GM23248 (cell line): ENCODE data around the gene TRIM2. TPM values are rescaled to one million over a fixed set of nuclear protein-coding genes. Genes with fewer than 3 reads are reported as not detected.

Experiments
- DNase-seq: peaks from one replicate; pipeline ENCODE4 v3.0.0-alpha.2; 2015
- H2AFZ ChIP-seq: fragments of 200-600 bp; sonication (generic); 2 replicates; pipeline ENCODE4 v1.6.1; 2016; ENCODE audit warnings: antibody characterized with exemption
- H3F3A ChIP-seq: fragments of 200-600 bp; sonication (generic); 2 replicates; pipeline ENCODE4 v1.6.1; 2016; ENCODE audit warnings: mild to moderate bottlenecking, antibody characterized with exemption, mixed run types; ENCODE audit not compliant: insufficient read depth
- H3K27ac ChIP-seq: fragments of 200-600 bp; sonication (generic); 2 replicates; pipeline ENCODE4 v1.5.1; 2016; ENCODE audit warnings: mild to moderate bottlenecking
- H3K27me3 ChIP-seq: fragments of 200-600 bp; sonication (generic); replicated peaks from 2 replicates; pipeline ENCODE4 v1.6.1; 2016; ENCODE audit warnings: mild to moderate bottlenecking; ENCODE audit not compliant: insufficient read depth
- H3K36me3 ChIP-seq: fragments of 200-600 bp; sonication (generic); 2 replicates; pipeline ENCODE4 v1.6.1; 2016; ENCODE audit warnings: low read depth, mild to moderate bottlenecking
- H3K4me1 ChIP-seq: fragments of 200-600 bp; sonication (generic); 2 replicates; pipeline ENCODE4 v1.6.1; 2016; ENCODE audit warnings: mild to moderate bottlenecking; ENCODE audit not compliant: insufficient read depth
- H3K4me2 ChIP-seq: fragments of 200-600 bp; sonication (generic); one replicate; pipeline ENCODE4 v1.6.1; 2016; ENCODE audit warnings: mild to moderate bottlenecking; ENCODE audit not compliant: unreplicated experiment
- H3K4me3 ChIP-seq: fragments of 200-600 bp; sonication (generic); 2 replicates; pipeline ENCODE4 v1.5.1; 2016; ENCODE audit warnings: mild to moderate bottlenecking
- H3K79me2 ChIP-seq: fragments of 200-600 bp; sonication (generic); 2 replicates; pipeline ENCODE4 v1.6.1; 2016; ENCODE audit warnings: mild to moderate bottlenecking; ENCODE audit not compliant: insufficient read depth
- H3K9ac ChIP-seq: fragments of 200-600 bp; sonication (generic); 2 replicates; pipeline ENCODE4 v1.6.1; 2016; ENCODE audit warnings: mild to moderate bottlenecking
- H3K9me2 ChIP-seq: fragments of 200-600 bp; sonication (generic); 2 replicates; pipeline ENCODE4 v1.6.1; 2016; ENCODE audit warnings: mixed run types, mild to moderate bottlenecking, moderate library complexity; ENCODE audit not compliant: insufficient read depth
- H3K9me3 ChIP-seq: fragments of 200-600 bp; sonication (generic); one replicate; pipeline ENCODE4 v1.6.1; 2017; ENCODE audit warnings: low read depth
- H4K20me1 ChIP-seq: fragments of 200-600 bp; sonication (generic); 2 replicates; pipeline ENCODE4 v1.6.0; 2016; ENCODE audit not compliant: insufficient read depth
- EZH2 ChIP-seq: fragments of 200-600 bp; sonication (generic); IDR thresholded peaks from 2 replicates; pipeline ENCODE4 v1.6.1; 2018; ENCODE audit warnings: antibody characterized with exemption, mild to moderate bottlenecking; ENCODE audit not compliant: insufficient read depth, poor library complexity, severe bottlenecking
- EZH2phosphoT487 ChIP-seq: fragments of 200-600 bp; sonication (generic); IDR thresholded peaks from 2 replicates; pipeline ENCODE4 v1.6.1; 2018; ENCODE audit warnings: antibody characterized with exemption, moderate library complexity, mild to moderate bottlenecking, low read depth; ENCODE audit not compliant: insufficient read depth
- WGBS, 2 experiments: methylation state at CpG; one replicate each; pipeline ENCODE4 v1.1.6; 2015 to 2017; ENCODE audit warnings: low lambda C conversion rate in 2 of 2, low coverage in 1 of 2; ENCODE audit errors: missing lambda C conversion rate in 2 of 2; 5-methylcytosine and 5-hydroxymethylcytosine counted together
- in situ Hi-C: fragments of 300-500 bp; cut with MboI; formaldehyde crosslinking; loops from 2 replicates; pipeline ENCODE4 v1.15.0; 2020
- polyA plus RNA-seq: library from polyadenylated mRNA; unstranded; fragments of >200 nt; fragmentation: Nextera tagmentation; extraction: Ambion mirVana; gene quantifications from 2 replicates; pipeline ENCODE4 v1.2.1, GENCODE V29; 2016
- total RNA-seq: library from RNA; depleted of rRNA; stranded (reverse); fragments of >200 nt; shearing (Covaris generic); gene quantifications from 2 replicates; pipeline ENCODE4 v1.2.3, GENCODE V29; 2014

TRIM2 gene
- total and polyA plus RNA-seq, 2 experiments from 2014 or later = 12.3 to 26.4 TPM

DNA sequence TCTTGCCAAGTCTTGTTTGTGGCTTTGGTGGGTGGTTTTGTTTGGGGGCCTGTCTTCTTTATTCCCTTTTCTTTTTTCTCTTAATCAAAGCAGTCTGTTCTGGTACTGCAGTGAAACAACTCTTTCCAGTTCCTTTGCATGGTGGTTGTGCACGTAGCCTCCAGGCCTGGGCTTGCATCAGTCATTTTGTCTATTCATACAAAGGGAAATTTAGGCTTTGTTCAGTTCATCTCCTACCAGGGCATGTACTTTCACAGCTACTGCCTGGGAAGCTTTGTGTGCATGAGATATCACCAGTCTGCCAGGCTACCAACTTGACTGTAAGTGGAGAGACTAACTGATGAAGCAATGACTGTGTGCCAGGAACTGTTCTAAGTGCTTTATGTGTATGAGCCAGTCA, 8.5 kb downstream of the TRIM2 start:
- H3K4me2 ChIP-seq = no peak overlapping the region
- no peak overlapping the region for H2AFZ ChIP-seq
- in situ Hi-C loops = no loop called here
- H3K9me3 ChIP-seq = no peaks in the 10 kb centered on the region
- TF ChIP-seq EZH2 (no peak), EZH2phosphoT487 (no peak)
- DNase-seq = peak; percentile 38
- no peaks in the 10 kb centered on the region for H3K36me3 ChIP-seq
- H3K4me3 ChIP-seq = no peak overlapping the region
- WGBS, 2 experiments = 71% methylated on average over 1 of the region's 1 CpG
- no peak overlapping the region for H3K9ac ChIP-seq
- H3K79me2 ChIP-seq = no peaks in the 10 kb centered on the region
- no peaks in the 10 kb centered on the region for H4K20me1 ChIP-seq
- peaks cover 24% of the 10 kb centered on the region for H3F3A ChIP-seq
- H3K27ac ChIP-seq = peak overlapping the region; percentile 17
- no peaks in the 10 kb centered on the region for H3K9me2 ChIP-seq
- H3K4me1 ChIP-seq = 0 out of 2 replicates have a peak, but pooled peaks cover 5% of the 10 kb centered on the region
- no peaks in the 10 kb centered on the region for H3K27me3 ChIP-seq

DNA sequence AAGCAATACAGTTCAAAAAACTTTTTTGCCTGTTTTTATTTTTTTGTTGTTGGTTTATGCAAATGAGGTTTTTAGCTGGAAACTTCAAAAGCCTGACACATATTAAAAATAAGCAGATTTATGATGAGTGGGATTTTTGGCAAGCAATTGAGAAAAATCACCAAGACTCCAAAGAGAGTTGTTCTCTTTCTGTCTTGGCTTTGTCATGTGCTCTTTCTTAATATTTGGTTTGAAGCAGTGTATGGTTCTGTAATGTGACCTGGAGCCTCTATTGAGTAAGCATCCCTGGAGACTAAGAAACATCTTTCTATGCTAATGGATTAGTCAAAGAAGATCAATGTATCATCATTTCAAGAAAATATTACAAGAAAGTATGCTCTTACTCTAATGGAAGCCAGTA, 11.7 kb downstream of the TRIM2 start:
- no peaks in the 10 kb centered on the region for H3K9me2 ChIP-seq
- DNase-seq = peak; percentile 41
- H3K9ac ChIP-seq = no peak overlapping the region
- H3K79me2 ChIP-seq = no peaks in the 10 kb centered on the region
- H3K4me2 ChIP-seq = no peak overlapping the region
- H4K20me1 ChIP-seq = no peaks in the 10 kb centered on the region
- H3K36me3 ChIP-seq = no peaks in the 10 kb centered on the region
- TF ChIP-seq EZH2 = no peak
- no peak for TF ChIP-seq EZH2phosphoT487
- H3K27me3 ChIP-seq = no peaks in the 10 kb centered on the region
- no peak overlapping the region for H3K4me3 ChIP-seq
- no peak overlapping the region for H2AFZ ChIP-seq
- in situ Hi-C loops = no loop called here
- H3K9me3 ChIP-seq = no peaks in the 10 kb centered on the region
- H3K4me1 ChIP-seq = 0 out of 2 replicates have a peak, but pooled peaks cover 5% of the 10 kb centered on the region
- H3F3A ChIP-seq = peaks cover 26% of the 10 kb centered on the region
- no peak overlapping the region for H3K27ac ChIP-seq

DNA sequence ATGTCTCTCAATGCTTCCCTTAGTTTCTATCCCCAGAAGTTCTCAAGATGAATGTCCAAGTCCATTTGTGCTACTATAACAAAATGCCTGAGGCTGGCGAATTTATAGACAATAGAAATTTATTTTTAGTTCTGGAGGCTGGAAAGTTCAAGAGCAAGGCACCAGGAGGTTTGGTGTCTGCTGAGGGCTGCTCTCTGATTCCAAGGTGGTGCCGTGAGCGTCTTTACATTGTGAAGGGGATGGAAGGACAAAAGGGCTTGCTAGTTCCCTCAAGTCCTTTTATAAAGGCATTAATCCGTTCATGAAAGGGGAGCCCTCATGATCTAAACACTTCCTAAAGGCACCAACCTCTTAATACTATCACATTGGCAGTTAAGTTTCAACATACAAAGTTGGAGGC, 12.3 kb downstream of the TRIM2 start:
- no peak for TF ChIP-seq EZH2phosphoT487
- TF ChIP-seq EZH2 = no peak
- Histone ChIP-seq H3K4me2 (no peak overlapping the region), H3K4me1 (0 out of 2 replicates have a peak, but pooled peaks cover 5% of the 10 kb centered on the region), H2AFZ (no peak overlapping the region), H3K36me3 (no peaks in the 10 kb centered on the region), H3K27ac (no peak overlapping the region), H3F3A (peaks cover 28% of the 10 kb centered on the region), H3K27me3 (no peaks in the 10 kb centered on the region), H3K9ac (no peak overlapping the region), H3K9me2 (no peaks in the 10 kb centered on the region), H3K9me3 (no peaks in the 10 kb centered on the region), H4K20me1 (no peaks in the 10 kb centered on the region), H3K79me2 (no peaks in the 10 kb centered on the region), H3K4me3 (no peak overlapping the region)
- WGBS, 2 experiments = 81 to 82% methylated on average over 4 of the region's 4 CpGs
- DNase-seq = no peak
- in situ Hi-C loops = no loop called here

DNA sequence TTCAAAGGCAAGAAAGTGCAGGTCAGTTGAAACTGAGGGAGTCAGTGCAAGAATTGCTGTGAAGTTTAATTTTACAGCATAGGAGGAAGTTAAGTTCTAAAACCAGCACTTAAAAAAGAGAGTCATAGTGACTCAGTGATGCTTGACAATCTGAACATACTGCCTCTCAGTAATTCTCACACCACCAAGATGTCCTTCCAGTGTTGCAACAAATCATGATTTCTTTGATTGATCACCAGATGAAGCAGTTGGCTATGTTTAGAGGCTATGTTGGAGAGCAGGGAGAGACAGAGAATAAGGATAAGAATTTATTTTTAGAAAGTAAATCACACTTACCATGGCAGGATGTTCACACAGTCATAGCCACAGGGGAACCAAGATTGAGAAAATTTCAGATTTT, 13.2 kb downstream of the TRIM2 start:
- DNase-seq = peak; percentile 65

DNA sequence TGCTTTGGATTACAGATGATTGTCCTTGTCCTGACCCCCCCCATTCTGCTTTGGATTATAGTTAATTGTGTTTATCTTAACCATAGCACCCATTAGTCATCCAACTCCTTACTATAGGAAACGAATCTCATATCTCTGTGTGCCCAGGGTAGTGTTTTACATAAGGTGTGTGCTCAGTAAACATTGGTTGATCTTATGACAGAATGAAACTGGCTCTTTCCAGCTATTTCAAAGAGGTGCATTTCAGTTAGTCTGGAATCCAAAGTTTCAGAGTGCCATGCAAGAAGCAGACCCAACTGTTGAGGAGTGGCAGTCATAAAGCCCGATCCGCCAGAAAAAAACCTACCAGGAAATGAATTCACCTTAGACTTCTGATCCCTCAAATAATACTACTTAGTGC, 14.7 kb downstream of the TRIM2 start:
- 84 to 90% methylated on average over 3 of the region's 3 CpGs for WGBS, 2 experiments

More for the DNA sequence above, 13.2 kb downstream of the TRIM2 start:
- no peak for TF ChIP-seq EZH2
- TF ChIP-seq EZH2phosphoT487 = no peak
- H3F3A ChIP-seq = peaks cover 28% of the 10 kb centered on the region
- no peak overlapping the region for H3K4me2 ChIP-seq
- H3K9me3 ChIP-seq = no peaks in the 10 kb centered on the region
- in situ Hi-C loops = no loop called here
- H3K9ac ChIP-seq = no peak overlapping the region
- H4K20me1 ChIP-seq = no peaks in the 10 kb centered on the region
- H3K4me1 ChIP-seq = 0 out of 2 replicates have a peak, but pooled peaks cover 5% of the 10 kb centered on the region
- no peak overlapping the region for H2AFZ ChIP-seq
- no peaks in the 10 kb centered on the region for H3K9me2 ChIP-seq
- H3K27me3 ChIP-seq = no peaks in the 10 kb centered on the region
- H3K79me2 ChIP-seq = no peaks in the 10 kb centered on the region
- H3K4me3 ChIP-seq = no peak overlapping the region
- H3K36me3 ChIP-seq = no peaks in the 10 kb centered on the region
- 0 out of 2 replicates have a peak overlapping the region, but pooled peaks have one; percentile 7 for H3K27ac ChIP-seq

More for the DNA sequence above, 14.7 kb downstream of the TRIM2 start:
- Histone ChIP-seq H3K4me3 (no peak overlapping the region), H3K9me3 (no peaks in the 10 kb centered on the region), H3F3A (peaks cover 28% of the 10 kb centered on the region), H3K9me2 (no peaks in the 10 kb centered on the region), H3K27ac (no peak overlapping the region), H3K4me1 (peaks cover 11% of the 10 kb centered on the region), H3K27me3 (no peaks in the 10 kb centered on the region), H2AFZ (no peak overlapping the region), H3K79me2 (peaks cover 1% of the 10 kb centered on the region; the same call in 1 of the 2 replicates), H3K4me2 (no peak overlapping the region), H4K20me1 (no peaks in the 10 kb centered on the region), H3K36me3 (no peaks in the 10 kb centered on the region), H3K9ac (no peak overlapping the region)
- in situ Hi-C loops = no loop called here
- no peak for DNase-seq
- TF ChIP-seq EZH2 (no peak), EZH2phosphoT487 (no peak)
